Stimulated activated CD8-positive, alpha-beta memory T cell treated with anti-CD3 and anti-CD28 coated beads, Interleukin-15, amount 100 ng/mL, for 4 hours (primary cell): ENCODE data around the gene DDIAS.
"Not testable (repeated sequence)": the region's sequence is repeated elsewhere in the genome, so short reads cannot be mapped to it uniquely, and the experiment has no call there.

Experiments
- DNase-seq, 2 donors: peaks; one replicate each; pipeline ENCODE4 v3.0.0-alpha.2; 2020; ENCODE audit warnings: low read depth in 2 of 2

The DDIAS gene

DNA sequence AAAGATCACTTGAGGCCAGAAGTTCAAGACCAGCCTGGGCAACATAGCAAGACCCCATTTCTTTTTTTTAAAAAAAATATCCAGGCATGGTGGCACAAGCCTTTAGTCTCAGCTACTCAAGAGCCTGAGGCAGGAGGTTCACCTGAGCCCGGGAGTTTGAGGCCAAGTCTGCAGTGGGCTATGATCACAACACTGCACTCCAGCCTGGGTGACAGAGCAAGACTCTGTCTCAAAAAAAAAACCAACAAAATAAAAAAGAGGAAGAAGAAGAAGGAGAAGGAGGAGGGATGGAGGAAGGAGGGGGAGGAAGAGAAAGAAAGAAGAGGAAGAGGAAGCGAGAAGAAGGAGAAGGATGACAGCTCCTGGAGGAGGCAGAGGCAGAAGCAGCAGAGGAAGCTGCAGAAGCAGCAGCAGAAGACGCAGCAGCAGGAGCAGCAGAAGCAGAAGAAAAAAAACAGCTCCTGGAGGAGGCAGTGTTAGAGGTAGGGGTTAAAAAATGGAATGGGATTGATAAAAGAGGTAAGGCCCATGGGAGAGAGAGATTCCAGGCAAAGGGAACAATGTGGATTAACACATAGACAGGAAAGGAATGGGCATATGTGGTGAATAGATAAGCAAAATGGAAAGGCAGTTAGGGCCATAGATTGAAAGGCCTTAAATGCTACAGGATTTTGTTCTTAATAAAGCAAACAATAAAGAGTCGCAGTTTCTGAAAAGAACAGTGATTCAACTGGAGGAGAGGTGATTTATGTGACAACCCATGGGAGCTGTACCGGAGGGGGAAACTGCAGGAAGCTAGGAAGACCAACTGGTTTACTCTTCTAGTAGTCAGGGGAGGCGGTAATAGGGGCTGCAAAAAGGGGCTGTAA lies 12.2 kb upstream of the DDIAS start:
- DNase-seq: no peak

DNA sequence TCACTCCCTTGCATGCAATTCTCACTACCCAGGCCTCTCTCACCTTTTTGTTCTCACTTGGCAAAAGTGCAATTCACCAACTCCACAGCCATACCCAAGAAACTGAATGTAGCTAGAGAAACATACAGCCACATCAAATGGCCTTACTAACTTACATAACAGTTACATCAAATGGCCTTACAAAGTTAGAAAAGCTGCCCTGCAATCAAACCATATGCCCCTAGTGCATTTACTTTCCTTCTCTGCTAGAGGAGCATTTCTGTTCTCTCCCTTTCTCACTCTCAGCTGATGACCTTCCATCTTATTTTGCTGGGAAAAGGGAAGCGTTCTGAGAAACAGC lies 11.6 kb upstream of the DDIAS start:
- DNase-seq: no peak

DNA sequence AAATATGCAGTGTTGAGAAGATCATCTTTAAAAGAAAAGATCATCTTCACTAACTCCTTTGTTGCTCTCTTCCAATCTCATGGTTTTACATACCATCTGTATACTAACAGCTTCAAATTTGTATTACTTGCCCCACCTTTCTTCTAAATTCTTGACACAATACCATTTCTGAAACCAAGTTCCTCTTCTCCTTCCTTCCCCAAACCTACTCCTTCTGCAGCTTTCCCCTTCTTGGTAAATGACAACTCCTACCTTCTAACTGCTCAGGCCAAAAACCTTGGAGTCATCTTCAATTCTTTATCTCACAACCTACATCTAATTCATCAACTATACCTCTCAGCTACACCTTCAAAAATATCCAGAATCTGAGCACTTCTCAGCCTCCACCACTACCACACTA lies 10.6 kb upstream of the DDIAS start:
- DNase-seq: no peak

DNA sequence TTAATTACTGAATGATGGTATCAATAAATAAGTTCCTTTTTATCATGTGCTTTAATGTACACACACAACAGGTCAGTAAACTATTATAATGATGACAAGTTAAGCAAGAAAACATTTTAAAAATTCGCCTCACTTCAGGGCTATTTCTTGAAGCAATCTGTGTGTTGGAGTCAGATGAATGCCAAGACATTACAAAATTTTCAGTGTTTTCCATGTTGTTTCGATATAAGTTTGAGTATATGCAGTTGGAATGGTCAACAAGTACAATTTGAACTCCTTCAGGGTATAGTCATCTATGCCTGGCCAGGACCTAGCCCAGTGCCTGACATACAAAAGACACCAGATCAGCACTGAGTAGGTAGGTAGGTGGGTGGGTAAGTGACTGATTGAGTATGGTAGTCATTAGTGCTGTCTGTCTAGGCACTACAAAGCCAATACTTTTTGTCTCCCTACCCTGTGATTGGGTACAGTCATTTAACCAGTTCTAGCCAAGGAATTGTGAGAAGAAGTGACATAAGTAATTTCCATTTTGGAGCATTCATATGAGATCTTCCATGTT lies 8.8 kb upstream of the DDIAS start:
- DNase-seq: no peak

DNA sequence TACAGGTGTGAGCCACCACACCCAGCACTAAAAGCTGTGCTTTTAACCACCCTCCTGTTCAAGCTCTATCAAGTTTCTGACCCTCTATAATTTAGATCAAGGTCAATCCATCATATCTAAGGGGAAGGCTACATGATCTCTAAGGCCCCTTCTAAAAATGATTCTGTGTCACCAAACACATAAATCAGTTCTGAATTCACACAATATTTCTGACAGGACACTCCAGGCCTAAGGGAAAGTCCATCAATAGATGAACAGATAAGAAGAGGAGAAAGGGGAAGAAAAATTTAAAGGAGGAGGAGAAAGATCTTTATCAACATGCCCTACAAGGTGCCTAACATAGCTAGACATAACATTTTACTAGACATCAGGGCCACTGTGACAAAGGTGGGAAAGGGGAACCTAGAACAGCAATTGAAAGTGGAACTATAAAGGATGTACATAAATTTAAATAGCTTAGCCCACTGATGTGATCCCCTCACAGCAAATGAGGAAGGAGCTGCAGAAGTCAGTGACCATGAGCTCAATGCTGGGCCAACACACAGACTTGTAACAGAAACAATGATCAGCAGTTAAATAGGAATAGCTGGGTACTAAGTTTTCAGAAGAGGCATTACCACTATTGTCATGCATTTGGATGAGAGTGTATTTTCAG lies 6.0 kb upstream of the DDIAS start:
- no peak for DNase-seq

DNA sequence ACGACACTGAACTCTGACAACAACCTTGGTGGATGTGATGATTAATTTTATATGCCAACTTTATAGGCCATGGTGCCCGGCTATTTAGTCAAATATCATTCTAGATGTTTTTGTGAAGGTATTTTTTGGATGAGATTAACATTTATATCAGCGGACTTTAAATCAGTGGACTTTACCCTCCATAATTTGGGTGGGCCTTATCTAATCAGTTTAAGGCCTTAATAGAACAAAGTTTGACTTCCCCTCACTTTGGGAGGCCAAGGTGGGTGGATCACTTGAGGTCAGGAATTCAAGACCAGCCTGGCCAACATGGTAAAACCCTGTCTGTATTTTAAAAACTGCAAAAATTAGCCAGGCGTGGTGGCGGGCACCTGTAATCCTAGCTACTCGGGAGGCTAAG lies 5.4 kb upstream of the DDIAS start:
- no peak for DNase-seq

DNA sequence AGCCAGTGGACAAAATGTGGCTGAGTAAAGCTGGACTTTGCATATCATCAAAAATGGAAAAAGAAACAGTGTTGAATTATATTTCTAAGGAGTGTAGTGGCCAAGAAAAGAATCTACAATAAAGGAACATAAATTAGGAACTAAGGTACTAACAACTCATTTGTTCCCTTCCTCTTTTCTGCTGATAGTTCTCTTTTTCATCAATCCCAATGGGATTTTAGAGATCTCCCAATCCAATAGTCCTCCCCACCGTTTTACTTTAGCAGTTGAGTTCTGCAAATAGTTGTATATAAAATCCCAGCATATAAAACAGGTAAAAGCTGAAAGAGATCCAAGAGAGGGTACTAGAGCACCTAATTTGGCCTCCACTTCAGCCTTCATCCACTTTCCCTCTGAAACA lies 3.3 kb upstream of the DDIAS start:
- no peak for DNase-seq

DNA sequence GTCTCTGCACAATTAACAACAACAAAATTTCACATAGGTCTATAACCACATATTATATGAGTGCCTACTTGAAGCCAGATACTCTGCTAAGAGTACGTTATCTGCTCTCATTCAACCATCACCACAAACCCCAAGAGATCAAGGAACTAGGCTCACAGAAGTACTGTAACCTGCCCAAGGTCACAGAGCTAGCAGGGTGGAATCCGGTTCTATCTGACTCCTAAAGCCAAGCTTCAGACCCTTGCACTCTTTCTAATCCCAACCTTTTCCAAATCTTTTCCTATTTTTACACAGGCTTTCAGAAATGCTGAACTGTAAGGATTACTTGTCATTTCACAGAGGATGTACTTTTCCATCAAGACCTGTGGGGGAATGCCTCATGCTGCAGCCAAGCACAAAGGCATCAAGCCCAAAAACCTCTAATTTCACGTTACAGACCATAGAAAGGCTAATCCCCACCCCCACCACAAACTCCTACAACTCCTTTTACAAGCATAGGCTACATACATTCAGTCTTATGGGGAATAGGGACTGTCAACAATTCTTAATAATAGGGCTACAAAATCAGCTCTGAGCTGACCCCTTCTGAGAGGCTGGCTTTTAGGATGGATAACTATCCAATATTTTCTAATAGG lies 2.2 kb upstream of the DDIAS start:
- no peak for DNase-seq

DNA sequence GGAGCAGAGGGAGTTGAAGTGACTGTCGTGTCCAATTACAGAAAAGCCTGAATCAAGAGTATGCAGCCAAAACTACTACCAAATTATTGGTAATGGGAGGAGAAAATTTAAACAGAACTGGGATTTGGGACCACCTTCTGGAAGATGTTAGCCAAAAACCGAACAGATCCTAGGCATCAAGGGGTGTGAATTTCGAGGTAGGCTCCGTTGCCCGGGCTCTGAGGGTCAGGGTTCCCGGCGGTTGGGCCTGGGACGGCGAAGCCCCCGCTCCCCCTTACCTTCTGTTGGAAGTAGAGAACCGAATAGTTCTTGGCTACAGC lies 1.6 kb upstream of the DDIAS start:
- DNase-seq: no peak

DNA sequence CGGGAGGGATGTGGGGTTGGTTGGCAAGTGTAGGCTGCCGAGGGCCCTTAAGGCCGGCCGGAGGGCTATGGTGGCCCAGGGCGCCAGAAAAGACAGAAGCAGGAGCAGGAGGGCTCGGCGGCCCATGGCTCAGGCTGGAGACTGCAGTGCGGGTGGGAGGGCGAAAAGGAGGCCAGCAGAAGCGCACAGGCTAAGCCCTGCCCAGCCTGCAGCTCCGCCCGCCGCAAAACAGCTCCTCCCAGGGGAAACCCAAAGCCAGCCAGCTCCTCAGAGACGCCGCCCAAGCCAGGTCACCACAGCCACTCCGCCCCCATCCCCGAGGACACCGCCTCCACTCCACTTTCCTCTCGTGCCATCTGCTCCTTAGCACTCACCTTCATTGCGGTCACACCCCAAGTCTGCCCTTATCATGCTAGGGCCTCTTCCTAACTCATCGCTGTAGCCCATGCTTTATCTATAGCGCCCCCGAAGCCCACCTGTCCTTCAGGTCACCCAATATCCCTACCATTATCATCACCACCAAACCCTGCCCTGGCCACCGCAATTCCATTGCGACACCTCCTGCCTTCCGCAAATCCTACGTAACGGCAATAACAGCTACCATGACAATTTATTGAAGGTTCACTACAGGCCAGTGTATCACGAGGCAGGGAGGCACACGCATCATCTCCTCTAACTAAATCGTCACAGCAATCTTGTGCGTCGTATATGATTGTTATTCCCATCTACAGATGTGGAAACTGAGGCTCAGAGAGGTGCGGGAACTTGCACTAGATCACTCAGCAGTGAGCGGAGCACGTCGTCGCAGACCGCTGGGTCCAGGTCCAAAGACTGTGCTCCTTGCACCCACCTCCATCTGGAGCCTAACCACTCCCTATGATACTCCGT lies 1.0 kb upstream of the DDIAS start, which contains the start of gene PRCP:
Gene PRCP (minus strand): TSS at position 154 of the 888 bp plus-strand sequence. CDS start 28 bp downstream, at position 126.
- DNase-seq: peak; percentile 83 to 89

DNA sequence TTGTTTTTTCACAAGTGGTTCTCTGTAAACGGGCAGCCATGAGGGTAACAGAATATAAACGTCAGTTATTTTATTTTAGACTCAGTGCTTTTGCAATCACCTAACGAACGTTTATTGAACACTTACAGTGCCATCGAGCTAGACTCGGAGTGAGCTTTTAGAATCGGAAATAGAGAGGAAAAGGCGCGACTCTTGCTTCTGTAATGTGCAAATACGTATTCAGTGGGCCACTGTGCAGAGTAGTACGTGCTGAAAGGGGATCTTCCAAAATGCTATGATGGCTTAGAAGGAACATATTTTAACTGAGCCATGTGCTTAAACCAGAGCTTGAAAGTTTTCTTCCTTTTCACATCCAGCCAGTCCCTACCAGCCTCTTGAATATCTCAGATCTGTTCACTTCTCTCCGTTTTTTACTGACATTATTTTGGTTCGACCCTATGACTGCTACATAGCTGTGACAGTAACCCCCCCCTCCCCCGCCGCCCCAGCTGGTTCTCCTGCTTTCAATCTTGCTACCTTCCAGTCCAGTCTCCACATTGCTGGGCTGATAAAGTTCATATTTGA lies 468 bp downstream of the DDIAS start:
- no peak for DNase-seq

DNA sequence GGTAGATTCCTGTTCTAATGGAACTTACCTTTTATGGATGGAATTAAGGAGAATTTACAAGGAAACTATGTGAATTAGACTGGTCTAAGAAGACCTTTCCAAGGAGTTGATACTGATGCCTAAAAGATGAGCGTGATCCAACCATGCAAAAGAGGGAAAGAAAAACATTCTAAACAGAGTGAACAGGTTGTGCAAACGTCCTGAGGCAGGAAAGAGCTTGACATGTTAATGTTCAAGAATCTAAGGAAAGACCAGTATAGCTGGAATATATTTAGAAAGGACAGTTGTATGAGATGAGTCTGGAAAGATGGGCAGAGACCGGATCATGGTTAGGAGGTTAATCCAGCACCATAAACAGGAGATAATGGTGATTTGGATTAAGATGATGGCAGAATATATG lies 1.3 kb downstream of the DDIAS start:
- DNase-seq: no peak

DNA sequence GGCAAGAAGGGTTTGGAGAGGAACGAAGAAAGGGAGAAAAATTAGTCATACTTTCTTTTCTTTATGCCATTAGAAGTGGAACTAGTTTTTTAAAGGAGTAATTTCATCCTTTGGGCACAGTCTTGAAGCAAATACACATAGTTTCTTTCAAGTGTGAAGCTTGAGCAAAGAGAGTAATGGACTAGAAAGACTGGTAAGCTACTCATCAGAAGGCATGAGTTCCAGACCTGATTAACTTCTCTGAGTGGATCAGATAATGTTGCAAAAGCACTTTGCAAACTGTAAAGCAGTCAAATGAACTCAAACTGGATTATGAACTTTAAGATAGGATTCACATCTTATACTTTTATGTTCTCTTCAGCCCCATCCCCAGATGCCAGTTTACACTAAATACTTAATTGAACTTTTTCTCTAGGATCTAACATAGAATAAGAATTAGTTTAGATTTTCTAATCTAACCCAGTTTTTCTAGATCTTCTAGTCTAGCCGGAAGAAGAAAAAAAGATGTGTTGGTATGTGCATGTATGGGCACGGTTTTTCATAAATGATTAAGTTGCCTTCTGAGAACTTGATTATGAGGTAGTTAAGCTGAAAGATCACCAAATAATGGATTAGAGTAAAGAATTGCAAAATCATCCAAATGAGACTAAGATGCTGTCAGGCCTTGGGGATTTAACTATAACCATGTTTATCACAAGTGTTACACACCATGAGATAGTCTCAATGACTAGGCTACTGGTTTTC lies 2.5 kb downstream of the DDIAS start:
- no peak for DNase-seq

DNA sequence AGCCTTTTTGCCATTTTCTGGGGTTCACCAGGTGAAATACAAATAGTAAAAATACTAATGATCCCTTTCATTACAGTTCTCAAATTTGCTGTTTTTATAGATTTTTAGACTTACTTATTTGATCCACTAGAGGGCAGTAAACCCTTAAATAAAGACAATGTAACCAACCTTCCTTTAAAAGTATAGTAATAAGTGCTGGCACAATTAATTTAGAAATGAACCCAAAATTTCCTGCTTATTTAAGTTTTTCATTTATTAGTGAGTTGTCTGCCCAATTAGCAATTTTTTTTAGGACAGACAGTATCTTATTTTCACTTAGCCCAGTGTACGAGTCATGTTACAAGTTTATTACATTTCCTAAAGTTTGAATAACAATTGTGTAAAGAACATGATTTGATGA lies 4.7 kb downstream of the DDIAS start:
- no peak for DNase-seq

DNA sequence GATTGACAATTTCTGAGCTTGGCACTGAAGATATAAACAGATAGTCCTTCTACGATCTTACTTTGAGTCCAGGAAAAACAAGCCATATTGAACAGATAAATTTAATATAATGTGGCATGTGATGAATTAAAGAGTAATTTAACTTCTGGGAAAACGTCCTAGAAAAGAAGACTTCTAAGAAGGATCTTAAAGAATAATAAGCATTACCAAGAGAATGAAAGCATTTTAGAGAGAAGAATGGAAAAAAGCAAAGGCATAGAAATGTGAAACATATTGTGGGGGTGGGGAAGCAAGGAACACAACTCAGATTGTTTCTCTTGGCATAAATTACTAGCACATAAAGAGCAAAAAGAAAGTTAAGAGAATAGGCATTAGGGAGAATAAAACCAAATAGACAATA lies 5.4 kb downstream of the DDIAS start:
- no peak for DNase-seq

DNA sequence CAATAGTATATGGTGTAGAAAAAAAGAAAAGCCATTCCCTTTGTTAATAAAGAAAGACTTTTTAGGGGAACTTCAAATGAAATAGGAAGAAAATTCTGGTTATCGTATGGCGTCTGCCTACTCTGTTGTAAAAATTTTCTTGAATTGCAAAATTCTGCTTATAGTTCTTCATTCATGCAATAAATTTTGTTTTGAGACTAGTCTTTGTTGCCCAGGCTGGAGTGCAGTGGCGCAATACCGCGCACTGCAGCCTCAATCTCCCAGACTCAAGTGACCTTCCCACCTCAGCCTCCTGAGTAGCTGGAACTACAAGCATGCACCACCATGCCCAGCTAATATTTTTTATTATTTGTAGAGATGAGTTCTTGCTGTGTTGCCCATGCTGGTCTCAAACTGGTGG lies 5.8 kb downstream of the DDIAS start:
- no peak for DNase-seq

DNA sequence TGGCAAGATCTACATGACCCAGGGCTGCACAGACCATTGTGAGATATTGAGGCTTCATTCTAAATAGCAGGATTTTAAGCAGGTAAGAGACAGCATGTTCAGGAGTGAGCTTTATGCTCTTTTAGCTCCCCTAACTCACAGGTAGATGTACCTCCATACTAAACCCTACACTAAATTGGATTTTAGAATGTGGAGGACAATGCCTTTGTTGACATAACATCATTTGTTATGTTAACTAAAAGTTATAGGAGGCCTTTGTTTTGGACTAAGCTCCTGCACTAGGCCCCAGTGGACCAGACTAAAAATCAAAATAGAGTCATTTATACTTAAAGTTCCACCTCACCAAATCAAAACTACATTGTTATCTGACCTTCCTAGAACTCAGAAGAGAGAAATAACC lies 6.8 kb downstream of the DDIAS start:
- no peak for DNase-seq

DNA sequence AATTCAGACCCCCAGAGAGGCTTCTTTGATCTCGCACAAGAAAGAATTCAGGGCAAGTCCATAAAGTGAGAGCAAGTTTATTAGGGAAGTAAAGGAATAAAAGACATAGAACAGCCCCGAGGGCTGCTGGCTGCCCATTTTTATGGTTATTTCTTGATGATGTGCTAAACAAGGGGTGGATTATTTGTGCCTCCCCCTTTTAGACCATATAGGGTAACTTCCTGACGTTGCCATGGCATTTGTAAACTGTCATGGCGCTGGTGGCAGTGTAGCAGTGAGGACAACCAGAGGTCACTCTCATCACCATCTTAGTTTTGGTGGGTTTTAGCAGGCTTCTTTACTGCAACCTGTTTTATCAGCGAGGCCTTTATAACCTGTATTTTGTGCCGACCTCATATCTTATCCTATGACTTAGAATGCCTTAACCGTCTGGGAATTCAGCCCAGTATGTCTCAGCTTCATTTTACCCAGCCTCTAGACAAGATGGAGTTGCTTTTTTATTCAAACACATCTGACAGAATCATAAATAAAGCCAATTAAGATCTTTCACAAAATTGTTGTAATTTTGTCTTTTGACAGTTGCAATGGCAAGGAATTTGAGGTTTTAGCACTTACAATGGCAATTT lies 7.6 kb downstream of the DDIAS start:
- DNase-seq: no peak

DNA sequence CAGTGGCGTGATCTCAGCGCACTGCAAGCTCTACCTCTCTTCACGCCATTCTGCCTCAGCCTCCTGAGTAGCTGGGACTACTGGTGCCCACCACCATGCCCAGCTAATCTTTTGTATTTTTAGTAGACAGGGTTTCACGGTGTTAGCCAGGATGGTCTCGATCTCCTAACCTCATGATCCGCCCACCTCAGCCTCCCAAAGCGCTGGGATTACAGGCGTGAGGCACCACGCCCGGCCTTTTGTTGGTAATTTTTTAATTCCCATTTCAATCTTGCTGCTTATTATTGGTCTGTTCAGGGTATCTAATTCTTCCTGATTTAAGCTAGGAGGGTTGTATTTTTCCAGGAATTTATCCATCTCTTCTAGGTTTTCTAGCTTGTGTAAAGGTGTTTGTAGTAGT lies 18.2 kb downstream of the DDIAS start:
- not testable (repeated sequence) for DNase-seq

DNA sequence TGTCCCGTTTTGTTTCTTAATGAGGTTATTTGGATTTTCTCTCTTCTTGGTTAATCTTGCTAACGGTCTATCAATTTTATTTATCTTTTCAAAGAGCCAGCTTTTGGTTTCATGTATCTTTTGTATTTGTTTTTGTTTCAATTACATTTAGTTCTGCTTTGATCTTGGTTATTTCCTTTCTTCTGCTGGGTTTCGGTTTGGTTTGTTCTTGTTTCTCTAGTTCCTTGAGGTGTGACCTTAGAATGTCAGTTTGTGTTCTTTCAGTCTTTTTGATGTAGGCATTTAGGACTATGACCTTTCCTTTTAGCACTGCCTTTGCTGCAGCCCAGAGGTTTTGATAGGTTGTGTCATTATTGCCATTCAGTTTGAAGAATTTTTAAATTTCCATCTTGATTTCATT lies 18.7 kb downstream of the DDIAS start:
- DNase-seq: not testable (repeated sequence)
